Body of pancreas (tissue), 4 donors: ENCODE results near the gene CYP19A1. TPM values are rescaled to one million over a fixed set of nuclear protein-coding genes. Genes with fewer than 3 reads are reported as not detected.

Experiments
- ATAC-seq: fragments of 150-250 bp; one replicate; pipeline ENCODE4 v1.9.1; 2016
- DNase-seq, 4 donors: peaks; one replicate each; pipeline ENCODE4 v3.0.0-alpha.2; 2019
- H3K27ac ChIP-seq, 4 donors: fragments of 200-600 bp; sonication (generic); 1 replicate in 3 of 4; 2 replicates in 1 of 4; pipeline versions ENCODE4 v1.5.1 to v1.6.1; 2016 to 2019; ENCODE audit warnings: mild to moderate bottlenecking in 1 of 4, mixed read lengths in 1 of 4, moderate library complexity in 1 of 4
- H3K27me3 ChIP-seq, 2 donors: fragments of 200-600 bp; sonication (generic); one replicate each; pipeline ENCODE4 v1.6.0; 2016; ENCODE audit warnings: mild to moderate bottlenecking in 1 of 2
- H3K36me3 ChIP-seq, 2 donors: fragments of 200-600 bp; sonication (generic); replicated peaks in 1 of 2; 2 replicates each; pipeline ENCODE4 v1.5.1; 2016; ENCODE audit warnings: low read depth in 2 of 2; ENCODE audit not compliant: insufficient read depth in 1 of 2
- H3K4me1 ChIP-seq: fragments of 200-600 bp; sonication (generic); one replicate; pipeline ENCODE4 v1.6.0; 2016
- H3K4me3 ChIP-seq, 2 donors: fragments of 200-600 bp; sonication (generic); 1 replicate in 1 of 2; 2 replicates in 1 of 2; pipeline ENCODE4 v1.5.1; 2016 to 2019
- H3K9me3 ChIP-seq, 3 donors: fragments of 200-600 bp; sonication (generic); 1 replicate in 2 of 3; 2 replicates in 1 of 3; pipeline ENCODE4 v1.5.1; 2016
- CTCF ChIP-seq, 7 experiments: fragments of 450-650 bp in 4 of 7; fragments of 200-600 bp in 3 of 7; sonication (generic) in 3 of 7; IDR thresholded peaks; one replicate each; pipeline ENCODE4 v1.5.1; 2016 to 2019; ENCODE audit warnings: antibody characterized with exemption in 7 of 7
- POLR2A ChIP-seq, 3 donors: fragments of 450-650 bp; IDR thresholded peaks; one replicate each; pipeline ENCODE4 v1.6.1; 2016; ENCODE audit warnings: antibody characterized with exemption in 3 of 3, mild to moderate bottlenecking in 2 of 3
- WGBS, 2 donors: methylation state at CpG; one replicate each; pipeline ENCODE4 v1.1.5; 2017; 5-methylcytosine and 5-hydroxymethylcytosine counted together
- intact Hi-C: fragments of 100-400 bp; cut with DNase I; formaldehyde crosslinking; loops from one replicate; pipeline ENCODE4 v1.15.1; 2023
- total RNA-seq, 2 donors: library from RNA; depleted of rRNA; stranded (reverse); fragments of >200 nt; gene quantifications; one replicate each; pipeline ENCODE4 v1.1.0, GENCODE V29; 2016

CYP19A1 gene
- total RNA-seq, 2 donors from 2014 or later = 0.26 TPM; not detected in 1

- H3K9me3 ChIP-seq = no peaks in the 10 kb centered on the region
- DNase-seq (no peak), ATAC-seq (no peak)
- H3K27me3 ChIP-seq = no peaks in the 10 kb centered on the region
- H3K4me1 ChIP-seq = no peaks in the 10 kb centered on the region
- no peak overlapping the region for H3K4me3 ChIP-seq
- intact Hi-C loops = no loop called here
- TF ChIP-seq CTCF (IDR thresholded peaks at IDR 0.05) = no peak
- no peaks in the 10 kb centered on the region for H3K36me3 ChIP-seq
- WGBS, 2 donors = 89 to 91% methylated on average over 5 of the region's 5 CpGs
- no peak overlapping the region for H3K27ac ChIP-seq
These were observed 27.7 kb upstream of the CYP19A1 start for GRCh38 chr15:51366071-51366470.

GRCh38 chr15:51365417-51365816, 27.0 kb upstream of the CYP19A1 start:
- Histone ChIP-seq H3K4me1 (no peaks in the 10 kb centered on the region), H3K27ac (no peak overlapping the region), H3K36me3 (no peaks in the 10 kb centered on the region), H3K27me3 (no peaks in the 10 kb centered on the region), H3K4me3 (no peak overlapping the region), H3K9me3 (no peaks in the 10 kb centered on the region)
- no peak for ATAC-seq
- TF ChIP-seq CTCF (IDR thresholded peaks at IDR 0.05) = no peak
- 84 to 87% methylated on average over 6 of the region's 6 CpGs for WGBS, 2 donors
- intact Hi-C loops = no loop called here
- DNase-seq = no peak

- intact Hi-C loops = no loop called here
- Histone ChIP-seq H3K27me3 (no peaks in the 10 kb centered on the region), H3K27ac (no peak overlapping the region), H3K9me3 (no peaks in the 10 kb centered on the region), H3K4me1 (no peaks in the 10 kb centered on the region), H3K4me3 (no peak overlapping the region), H3K36me3 (no peaks in the 10 kb centered on the region)
- 82 to 84% methylated on average over 9 of the region's 9 CpGs for WGBS, 2 donors
- ATAC-seq (no peak), DNase-seq (no peak)
- TF ChIP-seq CTCF (IDR thresholded peaks at IDR 0.05) (no peak), POLR2A (IDR thresholded peaks at IDR 0.05) (no peak)
These were observed 25.0 kb upstream of the CYP19A1 start for GRCh38 chr15:51363383-51363782.

- TF ChIP-seq CTCF (IDR thresholded peaks at IDR 0.05) (no peak), POLR2A (IDR thresholded peaks at IDR 0.05) (no peak)
- no peak for ATAC-seq
- no peaks in the 10 kb centered on the region for H3K9me3 ChIP-seq
- DNase-seq = no peak
- no peaks in the 10 kb centered on the region for H3K36me3 ChIP-seq
- H3K4me3 ChIP-seq = no peak overlapping the region
- intact Hi-C loops = no loop called here
- H3K27ac ChIP-seq = no peak overlapping the region
- WGBS, 2 donors = 76 to 89% methylated on average over 7 of the region's 7 CpGs
- H3K4me1 ChIP-seq = no peaks in the 10 kb centered on the region
- no peaks in the 10 kb centered on the region for H3K27me3 ChIP-seq
These were observed 21.6 kb upstream of the CYP19A1 start for GRCh38 chr15:51359981-51360380.

- Histone ChIP-seq H3K27me3 (no peaks in the 10 kb centered on the region), H3K4me1 (peaks cover 12% of the 10 kb centered on the region), H3K27ac (no peak overlapping the region), H3K36me3 (no peaks in the 10 kb centered on the region), H3K4me3 (no peak overlapping the region), H3K9me3 (no peaks in the 10 kb centered on the region)
- TF ChIP-seq CTCF (IDR thresholded peaks at IDR 0.05) = no peak
- no peak for TF ChIP-seq POLR2A (IDR thresholded peaks at IDR 0.05)
- WGBS, 2 donors = 95 to 96% methylated on average over 6 of the region's 6 CpGs
- ATAC-seq (no peak), DNase-seq (no peak)
- intact Hi-C loops = no loop called here
These were observed 18.6 kb upstream of the CYP19A1 start for GRCh38 chr15:51356983-51357382.
